Nephron (organoid): ENCODE measurements around the gene AKT2.

Source experiments
- H3K27ac Mint-ChIP-seq, 3 experiments: 2 replicates each; pipeline ENCODE4 v1.8.0; 2020; ENCODE audit warnings: mixed read lengths in 3 of 3, mild to moderate bottlenecking in 2 of 3, moderate library complexity in 1 of 3
- H3K27me3 Mint-ChIP-seq: 2 replicates; pipeline ENCODE4 v1.8.0; 2021; ENCODE audit warnings: low read depth, mild to moderate bottlenecking, moderate library complexity, mixed read lengths
- H3K36me3 Mint-ChIP-seq: 2 replicates; pipeline ENCODE4 v1.8.0; 2020; ENCODE audit warnings: low read depth, mixed read lengths
- H3K4me1 Mint-ChIP-seq: 2 replicates; pipeline ENCODE4 v1.8.0; 2020; ENCODE audit warnings: mixed read lengths
- H3K4me3 Mint-ChIP-seq, 3 experiments: 2 replicates each; pipeline ENCODE4 v1.8.0; 2020; ENCODE audit warnings: mild to moderate bottlenecking in 3 of 3, mixed read lengths in 3 of 3, moderate library complexity in 2 of 3
- H3K9me3 Mint-ChIP-seq: 2 replicates; pipeline ENCODE4 v1.8.0; 2020; ENCODE audit warnings: mixed read lengths
- TF ChIP-seq, protein P1 (sequence below), 3 experiments: fragments of 200-600 bp; sonication (generic); IDR thresholded peaks; one replicate each; pipeline ENCODE4 v1.5.0; 2021; ENCODE audit warnings: antibody characterized with exemption in 3 of 3; ENCODE audit not compliant: unreplicated experiment in 3 of 3

Gene AKT2

DNA sequence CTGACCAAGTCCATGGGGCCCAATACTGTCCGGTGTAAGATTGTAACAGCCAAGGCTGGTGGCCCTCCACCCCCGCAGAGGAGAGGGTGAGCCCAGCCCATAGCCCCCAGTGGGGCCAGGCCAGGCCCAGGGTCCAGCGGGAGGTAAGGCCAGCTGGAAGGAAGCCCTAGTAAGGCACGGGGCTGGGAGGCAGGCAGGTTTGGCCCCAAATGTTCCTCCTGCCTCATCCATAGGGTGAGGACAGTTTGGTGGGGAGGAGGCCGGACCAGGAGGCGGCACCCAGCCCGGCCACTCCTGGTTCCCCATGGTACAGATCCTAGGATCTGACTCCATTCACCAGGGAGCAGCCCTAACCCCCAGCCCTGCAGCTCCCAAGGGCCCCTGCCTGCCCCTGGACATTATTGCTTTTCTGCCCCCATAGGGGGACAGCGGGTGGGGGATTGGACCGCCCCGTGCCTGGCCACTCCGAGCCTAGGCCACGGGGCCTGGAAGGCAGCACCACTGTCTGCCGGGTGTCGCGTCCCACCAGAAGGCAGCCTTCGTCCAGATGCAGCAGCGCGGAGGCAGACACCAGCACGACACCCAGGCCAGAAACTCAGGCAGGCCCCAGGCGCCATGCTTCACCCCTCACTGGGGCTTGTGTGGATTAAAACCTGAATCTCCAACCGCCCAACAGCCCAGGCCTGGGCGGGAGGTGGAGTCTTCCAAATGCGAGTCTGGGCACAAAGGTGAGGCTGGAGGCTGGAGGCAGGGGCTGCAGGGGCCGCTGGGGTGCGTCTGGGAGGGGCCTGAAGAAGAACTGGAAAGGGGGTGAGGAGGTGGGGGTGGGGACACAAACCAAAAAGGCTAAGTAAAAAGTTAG, 52.0 kb downstream of the AKT2 start:
- TF ChIP-seq, protein P1, sequence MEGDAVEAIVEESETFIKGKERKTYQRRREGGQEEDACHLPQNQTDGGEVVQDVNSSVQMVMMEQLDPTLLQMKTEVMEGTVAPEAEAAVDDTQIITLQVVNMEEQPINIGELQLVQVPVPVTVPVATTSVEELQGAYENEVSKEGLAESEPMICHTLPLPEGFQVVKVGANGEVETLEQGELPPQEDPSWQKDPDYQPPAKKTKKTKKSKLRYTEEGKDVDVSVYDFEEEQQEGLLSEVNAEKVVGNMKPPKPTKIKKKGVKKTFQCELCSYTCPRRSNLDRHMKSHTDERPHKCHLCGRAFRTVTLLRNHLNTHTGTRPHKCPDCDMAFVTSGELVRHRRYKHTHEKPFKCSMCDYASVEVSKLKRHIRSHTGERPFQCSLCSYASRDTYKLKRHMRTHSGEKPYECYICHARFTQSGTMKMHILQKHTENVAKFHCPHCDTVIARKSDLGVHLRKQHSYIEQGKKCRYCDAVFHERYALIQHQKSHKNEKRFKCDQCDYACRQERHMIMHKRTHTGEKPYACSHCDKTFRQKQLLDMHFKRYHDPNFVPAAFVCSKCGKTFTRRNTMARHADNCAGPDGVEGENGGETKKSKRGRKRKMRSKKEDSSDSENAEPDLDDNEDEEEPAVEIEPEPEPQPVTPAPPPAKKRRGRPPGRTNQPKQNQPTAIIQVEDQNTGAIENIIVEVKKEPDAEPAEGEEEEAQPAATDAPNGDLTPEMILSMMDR (IDR thresholded peaks at IDR 0.05; ENCODE audit: unreplicated experiment in 3 of 3): no peak
- Mint-ChIP-seq H3K9me3 (no peaks in the 10 kb centered on the region), H3K27ac (no peak overlapping the region), H3K4me3 (no peak overlapping the region), H3K36me3 (peaks cover 10% of the 10 kb centered on the region), H3K27me3 (no peaks in the 10 kb centered on the region), H3K4me1 (peaks cover 14% of the 10 kb centered on the region)

DNA sequence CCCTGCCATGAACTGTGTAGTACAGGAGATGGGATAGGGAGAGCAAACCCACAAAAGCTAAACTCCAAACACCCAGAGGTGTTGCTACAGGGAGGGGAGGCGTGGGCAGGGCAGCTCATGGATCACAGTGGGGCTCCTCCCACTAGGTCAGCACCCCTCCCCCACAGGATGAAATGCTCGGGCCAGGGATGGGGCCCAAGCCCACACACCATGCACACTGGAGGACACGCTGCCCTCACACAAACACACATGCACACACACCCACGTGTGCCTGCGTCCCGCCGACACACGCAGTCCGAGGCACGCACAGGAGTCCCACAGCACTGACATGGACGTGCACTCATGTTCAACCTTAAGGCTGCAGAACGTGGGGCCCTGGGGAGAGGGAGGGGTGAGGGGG, 52.7 kb downstream of the AKT2 start:
- peak overlapping the region; percentile 39 to 97 (median 79) for H3K27ac Mint-ChIP-seq
- H3K36me3 Mint-ChIP-seq: peaks cover 7% of the 10 kb centered on the region
- no peaks in the 10 kb centered on the region for H3K9me3 Mint-ChIP-seq
- peaks cover 14% of the 10 kb centered on the region for H3K4me1 Mint-ChIP-seq
- H3K27me3 Mint-ChIP-seq: no peaks in the 10 kb centered on the region
- no peak overlapping the region for H3K4me3 Mint-ChIP-seq
- TF ChIP-seq, protein P1 (IDR thresholded peaks at IDR 0.05; ENCODE audit: unreplicated experiment in 3 of 3): no peak

DNA sequence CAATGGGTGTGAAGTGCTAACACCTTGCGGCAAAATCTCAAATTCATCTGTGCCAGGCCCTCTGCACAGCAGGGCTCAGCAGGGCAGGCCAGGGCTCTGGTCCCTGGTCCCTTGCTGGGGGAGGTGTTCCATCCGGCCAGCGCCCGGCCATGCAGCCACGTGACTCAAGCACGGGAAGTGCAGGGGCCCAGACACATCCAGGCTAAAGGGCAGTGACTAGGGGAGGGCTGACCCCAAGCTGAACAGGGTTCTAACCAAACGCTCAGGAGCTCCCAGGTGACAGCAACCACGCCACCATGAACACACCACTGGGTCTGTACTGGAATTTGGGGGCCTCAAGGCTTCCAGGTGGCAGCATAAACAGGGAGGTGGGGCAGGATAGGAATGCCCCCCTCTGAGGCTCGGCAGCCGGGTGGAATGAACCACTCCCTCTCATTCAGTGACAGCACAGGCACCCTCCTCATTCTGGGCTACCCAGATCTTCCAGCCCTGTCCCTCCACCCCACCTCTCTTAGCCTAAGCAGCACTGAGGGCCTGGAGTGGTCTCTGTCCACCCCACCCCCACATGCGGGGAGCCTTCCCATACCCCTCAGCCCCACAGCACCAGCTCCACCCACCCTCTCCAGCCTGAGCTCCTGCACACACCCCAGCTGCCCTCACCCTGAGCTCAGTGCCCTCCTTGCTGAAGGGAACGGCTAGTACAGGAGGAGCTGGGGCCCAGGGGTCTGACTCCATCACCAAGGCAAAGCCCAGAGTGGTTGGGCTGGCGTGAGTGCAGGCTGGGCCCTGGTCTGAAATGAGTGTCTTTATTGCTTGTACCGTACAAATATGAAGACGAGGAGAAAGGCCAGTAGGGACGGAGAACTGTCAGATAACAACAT, 53.4 kb downstream of the AKT2 start:
- Mint-ChIP-seq H3K27ac (peak overlapping the region; percentile 39 to 97 (median 79)), H3K36me3 (peaks cover 3% of the 10 kb centered on the region), H3K4me1 (peaks cover 14% of the 10 kb centered on the region), H3K27me3 (no peaks in the 10 kb centered on the region), H3K4me3 (peak overlapping the region in 1 of 3 experiments; percentile 16), H3K9me3 (no peaks in the 10 kb centered on the region)
- TF ChIP-seq, protein P1 (IDR thresholded peaks at IDR 0.05; ENCODE audit: unreplicated experiment in 3 of 3): no peak

DNA sequence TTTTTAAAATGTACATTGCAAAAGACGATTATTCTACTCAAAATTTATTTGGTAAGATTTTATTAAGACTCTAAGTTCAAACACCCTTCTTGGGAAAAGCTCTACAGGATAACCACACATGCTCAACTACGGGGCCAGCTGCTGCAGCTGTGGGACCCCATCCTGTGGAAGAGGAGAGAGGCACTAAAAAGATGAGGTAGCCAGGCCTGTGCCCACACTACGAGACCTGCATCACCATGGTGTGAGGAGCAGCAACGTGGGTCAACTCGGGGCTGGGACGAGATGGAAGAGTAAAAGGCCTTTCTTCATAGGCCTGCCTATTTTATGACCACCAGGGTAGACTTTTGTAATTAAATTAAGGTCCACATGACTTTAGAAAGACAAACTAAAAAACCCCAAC, 54.1 kb downstream of the AKT2 start:
- peaks cover 14% of the 10 kb centered on the region for H3K4me1 Mint-ChIP-seq
- no peaks in the 10 kb centered on the region for H3K9me3 Mint-ChIP-seq
- no peaks in the 10 kb centered on the region for H3K36me3 Mint-ChIP-seq
- TF ChIP-seq, protein P1 (IDR thresholded peaks at IDR 0.05; ENCODE audit: unreplicated experiment in 3 of 3): no peak
- H3K27ac Mint-ChIP-seq: peak overlapping the region; percentile 39 to 97 (median 41)
- peak overlapping the region in 1 of 3 experiments; percentile 45 for H3K4me3 Mint-ChIP-seq
- peaks cover under 1% of the 10 kb centered on the region for H3K27me3 Mint-ChIP-seq

DNA sequence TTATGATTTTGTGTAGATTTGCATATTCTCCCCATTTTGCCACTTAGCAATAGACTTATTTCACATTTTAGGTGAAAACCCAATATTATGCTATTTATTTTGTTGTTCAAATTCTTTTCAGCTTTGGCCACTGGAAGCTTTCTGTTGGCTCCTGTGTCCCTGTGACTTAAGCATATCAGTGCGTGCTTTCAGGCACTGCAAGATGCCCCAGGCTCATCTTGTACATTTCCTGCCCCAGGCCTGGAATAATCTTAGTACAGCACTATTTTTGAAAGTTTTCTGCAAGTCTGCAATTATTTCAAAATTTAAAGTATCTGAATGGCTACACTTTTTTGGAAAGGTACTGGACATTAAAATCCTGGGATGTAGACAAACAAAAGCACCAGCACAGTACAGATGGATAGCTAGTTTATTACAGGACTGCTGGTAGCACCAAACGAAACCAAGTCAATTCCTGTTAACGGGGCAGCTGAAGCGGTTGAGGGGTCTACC, 55.2 kb downstream of the AKT2 start:
- Mint-ChIP-seq H3K36me3 (no peaks in the 10 kb centered on the region), H3K27me3 (peaks cover 9% of the 10 kb centered on the region), H3K9me3 (no peaks in the 10 kb centered on the region), H3K4me3 (no peak overlapping the region), H3K4me1 (peaks cover 14% of the 10 kb centered on the region), H3K27ac (peak overlapping the region in 1 of 3 experiments; percentile 97)
- TF ChIP-seq, protein P1 (IDR thresholded peaks at IDR 0.05; ENCODE audit: unreplicated experiment in 3 of 3): no peak
